Activated B cell treated with CpG ODN at 0.5 μM for 24 hours (primary cell): ENCODE measurements around the gene CCDC141. TPM values are rescaled to one million over a fixed set of nuclear protein-coding genes. Genes with fewer than 3 reads are reported as not detected.

Source experiments
- ATAC-seq: fragments of 200-7000 bp; cut with Tn5 transposase; one replicate; pipeline ENCODE4 v1.10.0; 2021; ENCODE audit warnings: low read depth, mild to moderate bottlenecking, moderate library complexity
- CTCF ChIA-PET: fragments of 350-600 bp; sonication (Branson Sonifier 250); formaldehyde crosslinking; loops from one replicate; lab custom pipeline; 2021; ENCODE audit warnings: antibody characterized with exemption; lab: Charles Lee
- POLR2A ChIA-PET: fragments of 350-600 bp; sonication (Branson Sonifier 250); formaldehyde crosslinking; loops from one replicate; lab custom pipeline; 2021; ENCODE audit warnings: antibody characterized with exemption; lab: Charles Lee
- DNase-seq: peaks from one replicate; pipeline ENCODE4 v3.0.0; 2022
- H3K27ac Mint-ChIP-seq: one replicate; pipeline ENCODE4 v1.8.0; 2020; ENCODE audit warnings: mixed read lengths
- H3K27me3 Mint-ChIP-seq: one replicate; pipeline ENCODE4 v1.8.0; 2021; ENCODE audit warnings: mixed read lengths
- H3K36me3 Mint-ChIP-seq: one replicate; pipeline ENCODE4 v1.8.0; 2021; ENCODE audit warnings: low read depth, mixed read lengths
- H3K4me1 Mint-ChIP-seq: one replicate; pipeline ENCODE4 v1.8.0; 2021; ENCODE audit warnings: mixed read lengths
- H3K4me3 Mint-ChIP-seq: one replicate; pipeline ENCODE4 v1.8.0; 2020; ENCODE audit warnings: mild to moderate bottlenecking, mixed read lengths
- H3K9me3 Mint-ChIP-seq: one replicate; pipeline ENCODE4 v1.8.0; 2020; ENCODE audit warnings: mixed read lengths
- CTCF ChIP-seq: fragments of 200-600 bp; IDR thresholded peaks from one replicate; pipeline ENCODE4 v1.8.0; 2022; ENCODE audit warnings: antibody characterized with exemption, mild to moderate bottlenecking
- intact Hi-C: fragments of 100-400 bp; cut with micrococcal nuclease; formaldehyde crosslinking; loops from one replicate; pipeline ENCODE4 v1.15.1; 2024
- total RNA-seq: library from RNA; stranded (reverse); gene quantifications from 2 replicates; pipeline ENCODE4 v1.2.3, GENCODE V29; 2022

The CCDC141 gene
- total RNA-seq, 1 donor from 2014 or later, result 38.8 TPM

GRCh38 chr2:178865146-178865936 lies 184.6 kb downstream of the CCDC141 start:
- DNase-seq, result no peak

GRCh38 chr2:178863856-178864620 lies 185.9 kb downstream of the CCDC141 start:
- ATAC-seq (no peak), DNase-seq (no peak)
- TF ChIP-seq CTCF, result no peak
- ChIA-PET POLR2A (no interaction called here), CTCF (no interaction called here)
- H3K4me1 Mint-ChIP-seq, result no peaks in the 10 kb centered on the region
- peaks cover 36% of the 10 kb centered on the region for H3K36me3 Mint-ChIP-seq
- H3K4me3 Mint-ChIP-seq, result no peak overlapping the region
- H3K27ac Mint-ChIP-seq, result no peak overlapping the region
- intact Hi-C loops, result no loop called here
- H3K27me3 Mint-ChIP-seq, result no peaks in the 10 kb centered on the region
- no peaks in the 10 kb centered on the region for H3K9me3 Mint-ChIP-seq

More at GRCh38 chr2:178865146-178865936, 184.6 kb downstream of the CCDC141 start:
- Mint-ChIP-seq H3K27ac (no peak overlapping the region), H3K36me3 (peaks cover 37% of the 10 kb centered on the region), H3K9me3 (no peaks in the 10 kb centered on the region), H3K4me1 (no peaks in the 10 kb centered on the region), H3K4me3 (no peak overlapping the region), H3K27me3 (no peaks in the 10 kb centered on the region)
- POLR2A ChIA-PET, result no interaction called here
- intact Hi-C loops, result no loop called here
- CTCF ChIA-PET, result no interaction called here
- no peak for ATAC-seq
- TF ChIP-seq CTCF, result no peak

GRCh38 chr2:178863130-178863855 lies 186.6 kb downstream of the CCDC141 start:
- no peaks in the 10 kb centered on the region for H3K27me3 Mint-ChIP-seq
- intact Hi-C loops, result no loop called here
- ATAC-seq, result no peak
- H3K4me3 Mint-ChIP-seq, result no peak overlapping the region
- no peak overlapping the region for H3K27ac Mint-ChIP-seq
- H3K36me3 Mint-ChIP-seq, result peaks cover 35% of the 10 kb centered on the region
- no peaks in the 10 kb centered on the region for H3K4me1 Mint-ChIP-seq
- CTCF ChIA-PET, result no interaction called here
- DNase-seq, result no peak
- H3K9me3 Mint-ChIP-seq, result no peaks in the 10 kb centered on the region
- TF ChIP-seq CTCF, result no peak
- POLR2A ChIA-PET, result no interaction called here

DNA sequence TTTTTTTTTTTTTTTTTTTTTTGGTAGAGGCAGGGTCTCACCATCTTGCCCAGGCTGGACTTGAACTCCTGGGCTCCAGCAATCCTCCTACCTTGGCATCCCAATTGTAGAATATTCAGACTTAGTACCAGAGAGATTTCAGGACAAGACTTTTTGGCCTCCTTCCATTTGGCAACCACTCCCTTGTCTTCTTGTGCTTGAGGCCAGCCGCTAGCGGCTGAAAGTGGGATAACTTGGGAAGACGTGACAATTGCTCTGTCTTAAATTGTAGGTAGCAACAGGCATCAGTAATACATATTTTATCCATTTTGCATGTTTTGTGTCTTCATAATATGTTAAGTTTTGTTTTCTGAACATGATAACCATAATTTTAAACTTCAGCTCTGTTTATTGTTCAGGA lies 189.4 kb downstream of the CCDC141 start:
- peaks cover 26% of the 10 kb centered on the region for H3K36me3 Mint-ChIP-seq
- no peaks in the 10 kb centered on the region for H3K4me1 Mint-ChIP-seq
- no peaks in the 10 kb centered on the region for H3K27me3 Mint-ChIP-seq
- ChIA-PET CTCF (no interaction called here), POLR2A (no interaction called here)
- ATAC-seq (no peak), DNase-seq (no peak)
- intact Hi-C loops, result no loop called here
- no peaks in the 10 kb centered on the region for H3K9me3 Mint-ChIP-seq
- TF ChIP-seq CTCF, result no peak
- H3K4me3 Mint-ChIP-seq, result no peak overlapping the region
- H3K27ac Mint-ChIP-seq, result no peak overlapping the region

DNA sequence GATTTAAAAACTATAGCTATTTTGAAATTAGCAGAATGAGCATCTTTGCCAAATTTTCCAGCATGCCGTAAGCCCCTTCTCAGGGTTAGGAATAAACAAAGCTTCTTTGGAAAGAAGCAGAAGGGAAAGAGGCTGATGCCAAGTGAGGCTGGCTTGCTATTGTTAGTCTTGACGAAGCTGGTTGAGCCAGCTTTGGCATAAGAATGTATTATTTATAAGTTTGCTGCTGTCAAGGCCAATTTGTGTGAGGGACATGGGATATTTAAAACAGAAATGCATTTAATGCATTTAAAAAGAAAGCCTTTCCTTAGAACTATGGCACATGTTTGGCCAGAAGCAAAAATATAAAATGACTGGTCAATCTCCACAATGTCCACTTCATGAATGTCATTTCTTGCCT lies 190.2 kb downstream of the CCDC141 start:
- intact Hi-C loops, result no loop called here
- Mint-ChIP-seq H3K27ac (no peak overlapping the region), H3K4me1 (no peaks in the 10 kb centered on the region), H3K36me3 (peaks cover 18% of the 10 kb centered on the region), H3K27me3 (no peaks in the 10 kb centered on the region), H3K9me3 (no peaks in the 10 kb centered on the region), H3K4me3 (no peak overlapping the region)
- DNase-seq, result no peak
- ChIA-PET POLR2A (interaction anchor here (0.5 kb wide), 1 partner anchor 64 kb away, joined by 3 read pairs; no protein-coding TSS in a partner anchor), CTCF (no interaction called here)
- TF ChIP-seq CTCF, result no peak
- no peak for ATAC-seq
